GM19467 (cell line): Measurements from ENCODE around the gene NEK6.

Source experiments
- ATAC-seq: cut with Tn5 transposase; IDR thresholded peaks from one replicate; pipeline ENCODE4 v1.9.1; 2021; ENCODE audit warnings: mild to moderate bottlenecking, moderate library complexity; ENCODE audit not compliant: unreplicated experiment

Gene NEK6

GRCh38 chr9:124340219-124341069, 82.7 kb downstream of the NEK6 start:
- ATAC-seq, result no peak

- ATAC-seq, result no peak
Observed at GRCh38 chr9:124341455-124342170, 83.9 kb downstream of the NEK6 start.

- no peak for ATAC-seq
Observed at GRCh38 chr9:124342402-124342775, 84.6 kb downstream of the NEK6 start.

- no peak for ATAC-seq
Observed at GRCh38 chr9:124342776-124343485, 85.2 kb downstream of the NEK6 start.

GRCh38 chr9:124343533-124344290, 86.0 kb downstream of the NEK6 start:
- no peak for ATAC-seq

- ATAC-seq, result no peak
Observed at GRCh38 chr9:124344291-124345050, 86.7 kb downstream of the NEK6 start.

GRCh38 chr9:124345063-124345462, 87.3 kb downstream of the NEK6 start:
- no peak for ATAC-seq

- ATAC-seq, result no peak
Observed at GRCh38 chr9:124345751-124346281, 88.1 kb downstream of the NEK6 start.

GRCh38 chr9:124346347-124347163, 88.8 kb downstream of the NEK6 start:
- ATAC-seq, result no peak

- ATAC-seq, result no peak
Observed at GRCh38 chr9:124347206-124347967, 89.6 kb downstream of the NEK6 start.

- ATAC-seq, result no peak
Observed at GRCh38 chr9:124347968-124348358, 90.2 kb downstream of the NEK6 start.

GRCh38 chr9:124348363-124348762, 90.6 kb downstream of the NEK6 start:
- no peak for ATAC-seq

- no peak for ATAC-seq
Observed at GRCh38 chr9:124348831-124349230, 91.1 kb downstream of the NEK6 start.

- ATAC-seq, result no peak
Observed at GRCh38 chr9:124349267-124349666, 91.5 kb downstream of the NEK6 start.

- ATAC-seq, result no peak
Observed at GRCh38 chr9:124349675-124350493, 92.1 kb downstream of the NEK6 start.

- no peak for ATAC-seq
Observed at GRCh38 chr9:124350494-124351263, 92.9 kb downstream of the NEK6 start.
